ENCODE results near the gene RHOBTB1. TPM values are rescaled to one million over a fixed set of nuclear protein-coding genes. Genes with fewer than 3 reads are reported as not detected.

Gene RHOBTB1
- total RNA-seq, 1 donor from 2014 or later = 17.2 TPM

GRCh38 chr10:60892571-60892970 lies 51.4 kb downstream of the RHOBTB1 start:
- Mint-ChIP-seq H3K9me3 (ENCODE audit: unreplicated experiment) (no peaks in the 10 kb centered on the region), H3K4me1 (ENCODE audit: unreplicated experiment) (peaks cover 21% of the 10 kb centered on the region), H3K36me3 (ENCODE audit: unreplicated experiment) (peaks cover 20% of the 10 kb centered on the region), H3K4me3 (ENCODE audit: unreplicated experiment) (no peak overlapping the region), H3K27me3 (ENCODE audit: unreplicated experiment) (no peaks in the 10 kb centered on the region), H3K27ac (ENCODE audit: unreplicated experiment) (no peak overlapping the region)
- DNase-seq (ENCODE audit: extremely low spot score, unreplicated experiment) = no peak
- TF ChIP-seq, protein P1, sequence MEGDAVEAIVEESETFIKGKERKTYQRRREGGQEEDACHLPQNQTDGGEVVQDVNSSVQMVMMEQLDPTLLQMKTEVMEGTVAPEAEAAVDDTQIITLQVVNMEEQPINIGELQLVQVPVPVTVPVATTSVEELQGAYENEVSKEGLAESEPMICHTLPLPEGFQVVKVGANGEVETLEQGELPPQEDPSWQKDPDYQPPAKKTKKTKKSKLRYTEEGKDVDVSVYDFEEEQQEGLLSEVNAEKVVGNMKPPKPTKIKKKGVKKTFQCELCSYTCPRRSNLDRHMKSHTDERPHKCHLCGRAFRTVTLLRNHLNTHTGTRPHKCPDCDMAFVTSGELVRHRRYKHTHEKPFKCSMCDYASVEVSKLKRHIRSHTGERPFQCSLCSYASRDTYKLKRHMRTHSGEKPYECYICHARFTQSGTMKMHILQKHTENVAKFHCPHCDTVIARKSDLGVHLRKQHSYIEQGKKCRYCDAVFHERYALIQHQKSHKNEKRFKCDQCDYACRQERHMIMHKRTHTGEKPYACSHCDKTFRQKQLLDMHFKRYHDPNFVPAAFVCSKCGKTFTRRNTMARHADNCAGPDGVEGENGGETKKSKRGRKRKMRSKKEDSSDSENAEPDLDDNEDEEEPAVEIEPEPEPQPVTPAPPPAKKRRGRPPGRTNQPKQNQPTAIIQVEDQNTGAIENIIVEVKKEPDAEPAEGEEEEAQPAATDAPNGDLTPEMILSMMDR (IDR thresholded peaks at IDR 0.05) = no peak

DNA sequence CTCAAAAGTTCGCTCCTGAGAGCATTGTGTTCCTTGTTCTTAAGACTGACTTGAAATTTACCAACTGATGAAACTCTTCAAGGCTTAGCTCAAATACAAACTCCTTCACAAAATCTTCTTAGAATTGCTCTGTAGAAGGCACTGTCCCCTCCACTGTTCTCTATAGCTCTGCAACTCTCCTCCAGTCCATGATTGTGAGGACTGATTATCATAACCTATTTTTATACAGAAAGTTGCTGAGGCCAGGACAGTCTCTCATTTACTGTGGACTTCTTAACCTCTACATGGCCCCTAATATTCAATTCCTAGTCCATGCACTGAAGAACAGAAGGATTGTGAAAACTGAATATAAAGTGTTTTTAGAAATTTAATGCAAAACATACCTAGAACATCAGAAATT lies 53.2 kb downstream of the RHOBTB1 start:
- DNase-seq (ENCODE audit: extremely low spot score, unreplicated experiment) = no peak
- no peaks in the 10 kb centered on the region for H3K27me3 Mint-ChIP-seq (ENCODE audit: unreplicated experiment)
- TF ChIP-seq, protein P1 (IDR thresholded peaks at IDR 0.05) = no peak
- H3K4me1 Mint-ChIP-seq (ENCODE audit: unreplicated experiment) = peaks cover 4% of the 10 kb centered on the region
- no peak overlapping the region for H3K27ac Mint-ChIP-seq (ENCODE audit: unreplicated experiment)
- no peak overlapping the region for H3K4me3 Mint-ChIP-seq (ENCODE audit: unreplicated experiment)
- peaks cover 32% of the 10 kb centered on the region for H3K36me3 Mint-ChIP-seq (ENCODE audit: unreplicated experiment)
- peaks cover 6% of the 10 kb centered on the region for H3K9me3 Mint-ChIP-seq (ENCODE audit: unreplicated experiment)

DNA sequence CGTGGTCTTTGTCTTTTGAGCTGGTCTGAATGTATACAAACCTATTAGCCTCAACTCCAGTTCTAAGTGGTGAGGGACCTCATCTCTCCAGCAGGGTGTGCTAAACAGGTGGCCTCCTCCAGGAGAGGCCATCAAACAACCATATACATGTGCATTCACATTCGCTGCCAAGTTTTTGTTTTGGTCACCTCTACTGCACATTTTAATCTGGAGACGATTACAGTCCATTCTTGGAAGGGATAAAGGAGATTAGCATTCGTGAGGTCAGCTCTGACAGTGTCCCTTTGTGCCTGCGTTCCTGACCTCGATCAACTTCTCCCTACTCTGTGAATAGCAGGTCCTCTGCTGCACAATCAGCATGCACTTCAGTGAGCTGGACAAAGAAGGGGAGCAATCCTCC lies 60.8 kb downstream of the RHOBTB1 start:
- no peak for DNase-seq (ENCODE audit: extremely low spot score, unreplicated experiment)
- peaks cover 27% of the 10 kb centered on the region for H3K36me3 Mint-ChIP-seq (ENCODE audit: unreplicated experiment)
- peaks cover 6% of the 10 kb centered on the region for H3K9me3 Mint-ChIP-seq (ENCODE audit: unreplicated experiment)
- peaks cover 2% of the 10 kb centered on the region for H3K4me1 Mint-ChIP-seq (ENCODE audit: unreplicated experiment)
- no peak overlapping the region for H3K4me3 Mint-ChIP-seq (ENCODE audit: unreplicated experiment)
- TF ChIP-seq, protein P1 (IDR thresholded peaks at IDR 0.05) = peak; percentile 44
- no peak overlapping the region for H3K27ac Mint-ChIP-seq (ENCODE audit: unreplicated experiment)
- H3K27me3 Mint-ChIP-seq (ENCODE audit: unreplicated experiment) = no peaks in the 10 kb centered on the region

- TF ChIP-seq, protein P1 (IDR thresholded peaks at IDR 0.05) = no peak
- peaks cover 13% of the 10 kb centered on the region for H3K36me3 Mint-ChIP-seq (ENCODE audit: unreplicated experiment)
- no peak overlapping the region for H3K4me3 Mint-ChIP-seq (ENCODE audit: unreplicated experiment)
- H3K9me3 Mint-ChIP-seq (ENCODE audit: unreplicated experiment) = no peaks in the 10 kb centered on the region
- no peak overlapping the region for H3K27ac Mint-ChIP-seq (ENCODE audit: unreplicated experiment)
- no peaks in the 10 kb centered on the region for H3K4me1 Mint-ChIP-seq (ENCODE audit: unreplicated experiment)
- no peaks in the 10 kb centered on the region for H3K27me3 Mint-ChIP-seq (ENCODE audit: unreplicated experiment)
- DNase-seq (ENCODE audit: extremely low spot score, unreplicated experiment) = no peak
Measured at GRCh38 chr10:60878224-60878623, 65.8 kb downstream of the RHOBTB1 start.

GRCh38 chr10:60877777-60878120 lies 66.2 kb downstream of the RHOBTB1 start:
- Mint-ChIP-seq H3K4me3 (ENCODE audit: unreplicated experiment) (no peak overlapping the region), H3K36me3 (ENCODE audit: unreplicated experiment) (peaks cover 14% of the 10 kb centered on the region), H3K27ac (ENCODE audit: unreplicated experiment) (no peak overlapping the region), H3K4me1 (ENCODE audit: unreplicated experiment) (no peaks in the 10 kb centered on the region), H3K27me3 (ENCODE audit: unreplicated experiment) (no peaks in the 10 kb centered on the region), H3K9me3 (ENCODE audit: unreplicated experiment) (no peaks in the 10 kb centered on the region)
- TF ChIP-seq, protein P1 (IDR thresholded peaks at IDR 0.05) = no peak
- DNase-seq (ENCODE audit: extremely low spot score, unreplicated experiment) = no peak
